A673 (cell line): ENCODE measurements around the gene OSBPL1A. TPM values are rescaled to one million over a fixed set of nuclear protein-coding genes. Genes with fewer than 3 reads are reported as not detected.
A peak's percentile ranks its signal among the peaks of the same experiment; 100 is the strongest.

ENCODE experiments used
- BruUV-seq: library from RNA; stranded (reverse); fragments of 400-500 nt; replicated peaks from 2 replicates; lab custom pipeline; 2021; lab: Mats Ljungman, UMichigan
- CTCF ChIA-PET: fragments of 300-600 bp; sonication (Branson Sonifier 250); formaldehyde crosslinking; loops from one replicate; lab custom pipeline; 2022; ENCODE audit warnings: antibody characterized with exemption; lab: Charles Lee
- POLR2A ChIA-PET: fragments of 300-600 bp; sonication (Branson Sonifier 250); formaldehyde crosslinking; loops from one replicate; lab custom pipeline; 2022; ENCODE audit warnings: antibody characterized with exemption; ENCODE audit not compliant: low non-redundant PET; lab: Charles Lee
- DNase-seq: peaks from one replicate; pipeline ENCODE4 v3.0.0-alpha.2; 2015; ENCODE audit warnings: low spot score
- H3K27ac ChIP-seq: fragments of 200-600 bp; sonication (generic); 2 replicates; pipeline ENCODE4 v1.5.1; 2016; ENCODE audit warnings: mixed run types, low read depth, mild to moderate bottlenecking, mixed read lengths, antibody characterized with exemption, low read length; ENCODE audit not compliant: poor library complexity, severe bottlenecking
- H3K27me3 ChIP-seq: fragments of 200-600 bp; sonication (generic); replicated peaks from 2 replicates; pipeline ENCODE4 v1.6.1; 2017; ENCODE audit warnings: mixed run types, low read depth, mild to moderate bottlenecking, mixed read lengths, antibody characterized with exemption, low read length; ENCODE audit not compliant: insufficient read depth, poor library complexity
- H3K36me3 ChIP-seq: fragments of 200-600 bp; sonication (generic); 2 replicates; pipeline ENCODE4 v1.6.1; 2016; ENCODE audit warnings: mixed run types, mild to moderate bottlenecking, mixed read lengths, antibody characterized with exemption, low read length; ENCODE audit not compliant: insufficient read depth, poor library complexity, severe bottlenecking
- H3K4me1 ChIP-seq: fragments of 200-600 bp; sonication (generic); 2 replicates; pipeline ENCODE4 v1.6.1; 2017; ENCODE audit warnings: mixed run types, mild to moderate bottlenecking, mixed read lengths, antibody characterized with exemption, low read length; ENCODE audit not compliant: insufficient read depth, poor library complexity, severe bottlenecking
- H3K4me3 ChIP-seq: fragments of 200-600 bp; sonication (generic); 2 replicates; pipeline ENCODE4 v1.5.1; 2016; ENCODE audit warnings: low read depth, mixed run types, mild to moderate bottlenecking, mixed read lengths, low read length; ENCODE audit not compliant: poor library complexity, severe bottlenecking
- H3K9me3 ChIP-seq: fragments of 200-600 bp; sonication (generic); 2 replicates; pipeline ENCODE4 v1.6.1; 2016; ENCODE audit warnings: mixed run types, low read depth, mild to moderate bottlenecking, mixed read lengths, antibody characterized with exemption, low read length; ENCODE audit not compliant: poor library complexity, severe bottlenecking
- EZH2 ChIP-seq: fragments of 200-600 bp; sonication (generic); IDR thresholded peaks from 2 replicates; pipeline ENCODE4 v1.6.1; 2017; ENCODE audit warnings: borderline replicate concordance, low read depth, mild to moderate bottlenecking, mixed read lengths, antibody characterized with exemption, low read length; ENCODE audit not compliant: poor library complexity, severe bottlenecking
- intact Hi-C: fragments of 100-400 bp; cut with micrococcal nuclease; formaldehyde crosslinking; loops from one replicate; pipeline ENCODE4 v1.10.0; 2022; ENCODE audit not compliant: unreplicated experiment
- total RNA-seq: library from RNA; stranded (reverse); gene quantifications from 2 replicates; pipeline ENCODE4 v1.2.3, GENCODE V29; 2021
- TF ChIP-seq, protein P1 (sequence below): fragments of 300-800, 200-600 bp; sonication (generic); conservative IDR thresholded peaks from 2 replicates; pipeline ENCODE4 v1.5.1; 2017; ENCODE audit warnings: low read depth, mild to moderate bottlenecking, antibody characterized with exemption, low read length, moderate library complexity, mixed read lengths

The OSBPL1A gene
- total RNA-seq, 1 experiment from 2014 or later: 26.1 TPM

DNA sequence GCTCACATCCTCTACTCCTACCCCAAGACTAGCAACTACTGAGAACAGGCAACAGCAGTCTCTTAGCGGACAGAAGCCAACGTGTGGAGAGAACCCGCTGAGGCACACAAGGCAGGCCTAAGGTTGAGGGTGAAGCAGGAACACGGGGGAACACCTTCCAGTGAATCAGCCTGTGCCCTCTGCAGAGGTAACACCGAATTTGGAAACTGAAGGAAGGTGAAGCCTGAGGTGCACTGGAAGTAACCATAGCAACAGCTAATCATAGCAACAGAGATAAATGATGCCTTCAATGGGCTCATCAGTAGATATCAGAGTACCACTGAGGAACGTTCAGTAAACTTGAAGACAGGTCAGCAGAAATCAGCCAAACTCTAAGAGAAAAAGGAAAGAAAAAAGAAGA lies 43.3 kb downstream of the OSBPL1A start:
- Histone ChIP-seq H3K27ac (no peak overlapping the region), H3K9me3 (no peaks in the 10 kb centered on the region), H3K36me3 (no peaks in the 10 kb centered on the region), H3K4me1 (no peaks in the 10 kb centered on the region), H3K4me3 (no peak overlapping the region), H3K27me3 (no peaks in the 10 kb centered on the region)
- TF ChIP-seq, protein P1, sequence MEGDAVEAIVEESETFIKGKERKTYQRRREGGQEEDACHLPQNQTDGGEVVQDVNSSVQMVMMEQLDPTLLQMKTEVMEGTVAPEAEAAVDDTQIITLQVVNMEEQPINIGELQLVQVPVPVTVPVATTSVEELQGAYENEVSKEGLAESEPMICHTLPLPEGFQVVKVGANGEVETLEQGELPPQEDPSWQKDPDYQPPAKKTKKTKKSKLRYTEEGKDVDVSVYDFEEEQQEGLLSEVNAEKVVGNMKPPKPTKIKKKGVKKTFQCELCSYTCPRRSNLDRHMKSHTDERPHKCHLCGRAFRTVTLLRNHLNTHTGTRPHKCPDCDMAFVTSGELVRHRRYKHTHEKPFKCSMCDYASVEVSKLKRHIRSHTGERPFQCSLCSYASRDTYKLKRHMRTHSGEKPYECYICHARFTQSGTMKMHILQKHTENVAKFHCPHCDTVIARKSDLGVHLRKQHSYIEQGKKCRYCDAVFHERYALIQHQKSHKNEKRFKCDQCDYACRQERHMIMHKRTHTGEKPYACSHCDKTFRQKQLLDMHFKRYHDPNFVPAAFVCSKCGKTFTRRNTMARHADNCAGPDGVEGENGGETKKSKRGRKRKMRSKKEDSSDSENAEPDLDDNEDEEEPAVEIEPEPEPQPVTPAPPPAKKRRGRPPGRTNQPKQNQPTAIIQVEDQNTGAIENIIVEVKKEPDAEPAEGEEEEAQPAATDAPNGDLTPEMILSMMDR: no peak
- no peak for TF ChIP-seq EZH2
- ChIA-PET CTCF (no interaction called here), POLR2A (no interaction called here)
- no peak for DNase-seq
- BruUV-seq: no TSS peak
- intact Hi-C loops: no loop called here

DNA sequence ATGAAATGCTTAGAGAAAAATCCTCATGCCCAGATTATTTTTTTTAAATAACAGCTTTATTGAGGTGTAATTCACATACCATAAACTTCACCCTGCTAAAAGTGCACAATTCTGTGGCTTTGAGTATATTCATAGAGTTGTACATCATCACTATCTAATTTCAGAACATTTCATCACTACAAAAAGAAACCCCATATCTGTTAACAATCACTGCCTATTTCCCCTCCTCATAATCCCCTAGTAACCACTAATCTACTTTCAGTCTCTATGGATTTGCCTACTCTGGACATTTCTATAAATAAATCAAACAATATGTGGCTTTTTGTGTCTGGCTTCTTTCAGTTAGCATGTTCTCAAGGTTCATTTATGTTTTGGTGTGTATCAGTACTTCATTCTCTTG lies 51.4 kb downstream of the OSBPL1A start:
- intact Hi-C loops: no loop called here
- DNase-seq: peak; percentile 24
- ChIA-PET POLR2A (interaction anchor here (0.6 kb wide), 1 partner anchor 86 kb away, joined by 3 read pairs; no protein-coding TSS in a partner anchor), CTCF (no interaction called here)
- Histone ChIP-seq H3K36me3 (no peaks in the 10 kb centered on the region), H3K27ac (peak overlapping the region; percentile 39), H3K4me1 (peaks cover 6% of the 10 kb centered on the region), H3K4me3 (no peak overlapping the region), H3K9me3 (no peaks in the 10 kb centered on the region), H3K27me3 (no peaks in the 10 kb centered on the region)
- no TSS peak for BruUV-seq
- TF ChIP-seq, protein P1: no peak
- TF ChIP-seq EZH2: no peak

DNA sequence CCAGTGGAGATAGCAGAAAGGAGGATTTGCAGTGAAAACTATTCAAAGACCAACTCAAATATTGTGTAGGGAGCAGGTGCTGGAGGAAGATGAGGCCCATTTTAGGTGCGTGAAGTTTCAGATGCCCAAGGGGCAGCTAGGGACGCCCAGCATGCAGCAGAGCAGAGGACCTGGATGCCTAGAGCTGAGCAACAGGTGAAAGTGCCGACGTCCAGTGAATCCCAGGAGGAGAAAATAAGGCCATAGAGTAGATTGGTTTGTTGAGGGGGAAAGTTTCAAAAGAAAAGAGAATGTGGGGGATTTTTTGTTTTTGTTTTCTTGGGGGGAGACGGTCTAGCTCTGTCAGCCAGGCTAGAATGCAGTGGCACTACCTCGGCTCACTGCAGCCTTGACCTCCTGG lies 53.1 kb downstream of the OSBPL1A start:
- ChIA-PET CTCF (no interaction called here), POLR2A (no interaction called here)
- H3K36me3 ChIP-seq: no peaks in the 10 kb centered on the region
- no peak overlapping the region for H3K4me3 ChIP-seq
- no peaks in the 10 kb centered on the region for H3K9me3 ChIP-seq
- peaks cover 6% of the 10 kb centered on the region for H3K4me1 ChIP-seq
- no peak for TF ChIP-seq EZH2
- TF ChIP-seq, protein P1: no peak
- intact Hi-C loops: no loop called here
- BruUV-seq: no TSS peak
- no peak for DNase-seq
- no peaks in the 10 kb centered on the region for H3K27me3 ChIP-seq
- no peak overlapping the region for H3K27ac ChIP-seq
